B cell (primary cell): ENCODE results near the gene DNAAF1. TPM values are rescaled to one million over a fixed set of nuclear protein-coding genes. Genes with fewer than 3 reads are reported as not detected.

Experiments used
- ATAC-seq: fragments of 200-7000 bp; cut with Tn5 transposase; one replicate; pipeline ENCODE4 v1.10.0; 2021; ENCODE audit warnings: low read depth, mild to moderate bottlenecking, moderate number of reproducible peaks, moderate library complexity
- CTCF ChIA-PET: fragments of 350-600 bp; sonication (Branson Sonifier 250); formaldehyde crosslinking; loops from one replicate; lab custom pipeline; 2021; ENCODE audit warnings: antibody characterized with exemption, inconsistent platforms; lab: Charles Lee
- POLR2A ChIA-PET: fragments of 350-600 bp; sonication (Branson Sonifier 250); formaldehyde crosslinking; loops from one replicate; lab custom pipeline; 2021; ENCODE audit warnings: antibody characterized with exemption; lab: Charles Lee
- DNase-seq: peaks from one replicate; pipeline ENCODE4 v3.0.0; 2013
- H2AFZ ChIP-seq: 2 replicates; pipeline ENCODE4 v1.6.1; 2012; ENCODE audit warnings: mild to moderate bottlenecking, low read depth, low read length; ENCODE audit not compliant: insufficient read depth, poor library complexity, severe bottlenecking
- H3K27ac ChIP-seq, 2 donors: 1 replicate in 1 of 2; 2 replicates in 1 of 2; pipeline ENCODE4 v1.5.1; 2012 to 2013; ENCODE audit warnings: low read length in 2 of 2, mild to moderate bottlenecking in 2 of 2, moderate library complexity in 1 of 2
- H3K27me3 ChIP-seq, 4 experiments: fragments of 200-600 bp in 1 of 4; sonication (generic) in 1 of 4; replicated peaks in 1 of 4; 1 replicate in 2 of 4; 2 replicates in 2 of 4; pipeline versions ENCODE4 v1.6.1 to v1.7.0; 2013 to 2016; ENCODE audit warnings: low read length in 3 of 4, mild to moderate bottlenecking in 2 of 4, mixed read lengths in 1 of 4, moderate library complexity in 1 of 4; ENCODE audit not compliant: insufficient read depth in 4 of 4, control insufficient read depth in 3 of 4; ENCODE audit errors: control extremely low read depth in 1 of 4
- H3K36me3 ChIP-seq, 2 experiments: replicated peaks in 1 of 2; 1 replicate in 1 of 2; 2 replicates in 1 of 2; pipeline versions ENCODE4 v1.6.1 to v1.7.1; 2013; ENCODE audit warnings: low read length in 1 of 2; ENCODE audit not compliant: insufficient read depth in 2 of 2, control insufficient read depth in 1 of 2; ENCODE audit errors: control extremely low read depth in 1 of 2, extremely low read depth in 1 of 2
- H3K4me1 ChIP-seq, 2 donors: fragments of 200-600 bp in 1 of 2; sonication (generic) in 1 of 2; 1 replicate in 1 of 2; 2 replicates in 1 of 2; pipeline versions ENCODE4 v1.5.1 to v1.6.1; 2013 to 2017; ENCODE audit warnings: low read length in 2 of 2; ENCODE audit not compliant: control insufficient read depth in 2 of 2, insufficient read depth in 2 of 2
- H3K4me2 ChIP-seq: replicated peaks from 2 replicates; pipeline ENCODE3; 2012; ENCODE audit warnings: mild to moderate bottlenecking, low read depth, low read length; ENCODE audit not compliant: poor library complexity, severe bottlenecking
- H3K4me3 ChIP-seq, 5 experiments: fragments of 200-600 bp in 1 of 5; sonication (generic) in 1 of 5; 1 replicate in 3 of 5; 2 replicates in 2 of 5; pipeline versions ENCODE4 v1.5.1 to v1.7.0; 2011 to 2016; ENCODE audit warnings: low read length in 4 of 5, mild to moderate bottlenecking in 4 of 5, low read depth in 2 of 5, control low read depth in 1 of 5, moderate library complexity in 1 of 5; ENCODE audit not compliant: insufficient read depth in 1 of 5; ENCODE audit errors: control extremely low read depth in 1 of 5, extremely low read depth in 1 of 5
- H3K79me2 ChIP-seq: fragments of 200-600 bp; sonication (generic); one replicate; pipeline ENCODE4 v1.6.0; 2016; ENCODE audit warnings: low read length; ENCODE audit not compliant: control insufficient read depth, insufficient read depth
- H3K9ac ChIP-seq: fragments of 200-600 bp; sonication (generic); 2 replicates; pipeline ENCODE4 v1.6.1; 2017; ENCODE audit warnings: mild to moderate bottlenecking, low read length, moderate library complexity
- H3K9me3 ChIP-seq, 3 donors: one replicate each; pipeline versions ENCODE4 v1.6.1 to v1.7.1; 2013; ENCODE audit warnings: low read length in 2 of 3; ENCODE audit not compliant: control insufficient read depth in 2 of 3, insufficient read depth in 1 of 3; ENCODE audit errors: control extremely low read depth in 1 of 3
- H4K20me1 ChIP-seq: 2 replicates; pipeline ENCODE4 v1.6.0; 2012; ENCODE audit warnings: mild to moderate bottlenecking, low read length; ENCODE audit not compliant: insufficient read depth, control insufficient read depth, poor library complexity, severe bottlenecking
- H3K27ac Mint-ChIP-seq: one replicate; pipeline ENCODE4 v1.8.0; 2021; ENCODE audit warnings: mixed read lengths
- H3K27me3 Mint-ChIP-seq: one replicate; pipeline ENCODE4 v1.8.0; 2021; ENCODE audit warnings: mixed read lengths
- H3K4me1 Mint-ChIP-seq: one replicate; pipeline ENCODE4 v1.8.0; 2021; ENCODE audit warnings: mixed read lengths
- H3K4me3 Mint-ChIP-seq: one replicate; pipeline ENCODE4 v1.8.0; 2021; ENCODE audit warnings: mixed read lengths
- H3K9me3 Mint-ChIP-seq: one replicate; pipeline ENCODE4 v1.8.0; 2022; ENCODE audit warnings: mixed read lengths; ENCODE audit not compliant: insufficient read depth
- EZH2 ChIP-seq: IDR thresholded peaks from 2 replicates; pipeline ENCODE4 v1.6.1; 2012; ENCODE audit warnings: borderline replicate concordance, low read depth, mild to moderate bottlenecking, moderate library complexity, low read length; ENCODE audit not compliant: insufficient read depth, poor library complexity, severe bottlenecking
- WGBS: methylation state at CpG from one replicate; pipeline ENCODE4 v1.1.5; 2013; ENCODE audit warnings: missing lambda C conversion rate; ENCODE audit not compliant: insufficient coverage; 5-methylcytosine and 5-hydroxymethylcytosine counted together
- intact Hi-C: fragments of 100-400 bp; cut with micrococcal nuclease; formaldehyde crosslinking; loops from one replicate; pipeline ENCODE4 v1.10.0; 2022
- polyA plus RNA-seq: library from polyadenylated mRNA; depleted of rRNA; stranded (reverse); fragments of >200 nt; gene quantifications from 2 replicates; pipeline ENCODE4 v1.2.3, GENCODE V29; 2012
- total RNA-seq, 2 donors: library from RNA; stranded (reverse); fragments of 120-200 nt in 1 of 2; gene quantifications; 1 replicate in 1 of 2; 2 replicates in 1 of 2; pipeline versions ENCODE4 v1.2.3 to v1.2.4, GENCODE V29; 2013 to 2022
- TF ChIP-seq, protein P1 (sequence below): fragments of 200-600 bp; IDR thresholded peaks from one replicate; pipeline ENCODE4 v1.8.0; 2022; ENCODE audit warnings: antibody characterized with exemption, mild to moderate bottlenecking

DNAAF1 gene
- total and polyA plus RNA-seq, 2 donors (not counting 1 experiment from before 2014, with no cell fraction given), result 0.24 to 0.30 TPM

DNA sequence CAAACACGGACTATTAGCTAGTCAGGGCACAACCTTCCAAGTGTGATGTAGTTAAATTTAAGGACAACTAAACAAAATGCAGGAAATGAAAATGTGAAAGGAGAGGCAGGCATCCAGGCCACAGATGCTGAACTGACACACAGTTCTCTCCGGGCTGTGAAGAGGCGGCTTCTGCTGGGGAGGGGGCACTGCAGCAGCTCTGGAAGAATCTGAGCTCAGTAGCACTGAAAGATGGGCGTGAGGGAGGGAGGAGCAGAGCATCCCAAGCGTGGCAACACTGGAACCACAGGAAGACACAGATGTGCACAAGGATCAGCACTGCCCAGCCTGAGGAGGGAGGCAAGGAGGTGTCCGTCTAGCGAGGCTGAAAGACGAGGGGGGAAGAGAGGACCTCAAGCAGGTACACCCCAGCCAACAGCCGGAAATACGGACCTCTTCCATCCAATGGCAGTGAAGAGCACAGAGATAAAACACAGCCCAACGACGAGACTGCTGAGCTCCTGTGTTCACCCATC, 39.8 kb upstream of the DNAAF1 start:
- 87% methylated on average over 8 of the region's 12 CpGs for WGBS
- TF ChIP-seq, protein P1, sequence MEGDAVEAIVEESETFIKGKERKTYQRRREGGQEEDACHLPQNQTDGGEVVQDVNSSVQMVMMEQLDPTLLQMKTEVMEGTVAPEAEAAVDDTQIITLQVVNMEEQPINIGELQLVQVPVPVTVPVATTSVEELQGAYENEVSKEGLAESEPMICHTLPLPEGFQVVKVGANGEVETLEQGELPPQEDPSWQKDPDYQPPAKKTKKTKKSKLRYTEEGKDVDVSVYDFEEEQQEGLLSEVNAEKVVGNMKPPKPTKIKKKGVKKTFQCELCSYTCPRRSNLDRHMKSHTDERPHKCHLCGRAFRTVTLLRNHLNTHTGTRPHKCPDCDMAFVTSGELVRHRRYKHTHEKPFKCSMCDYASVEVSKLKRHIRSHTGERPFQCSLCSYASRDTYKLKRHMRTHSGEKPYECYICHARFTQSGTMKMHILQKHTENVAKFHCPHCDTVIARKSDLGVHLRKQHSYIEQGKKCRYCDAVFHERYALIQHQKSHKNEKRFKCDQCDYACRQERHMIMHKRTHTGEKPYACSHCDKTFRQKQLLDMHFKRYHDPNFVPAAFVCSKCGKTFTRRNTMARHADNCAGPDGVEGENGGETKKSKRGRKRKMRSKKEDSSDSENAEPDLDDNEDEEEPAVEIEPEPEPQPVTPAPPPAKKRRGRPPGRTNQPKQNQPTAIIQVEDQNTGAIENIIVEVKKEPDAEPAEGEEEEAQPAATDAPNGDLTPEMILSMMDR, result no peak
- TF ChIP-seq EZH2, result no peak
- Mint-ChIP-seq H3K4me3 (no peak overlapping the region), H3K4me1 (peaks cover 31% of the 10 kb centered on the region), H3K27ac (no peak overlapping the region), H3K9me3 (no peaks in the 10 kb centered on the region), H3K27me3 (no peaks in the 10 kb centered on the region)
- Histone ChIP-seq H3K4me3 (no peak overlapping the region), H3K9me3 (no peaks in the 10 kb centered on the region), H3K36me3 (peaks cover 4 to 30% of the 10 kb centered on the region in 2 experiments), H4K20me1 (peaks cover 97% of the 10 kb centered on the region), H3K4me1 (no peaks in the 10 kb centered on the region), H3K79me2 (peaks cover 96% of the 10 kb centered on the region), H3K9ac (no peak overlapping the region), H3K4me2 (no peak overlapping the region), H3K27ac (no peak overlapping the region), H2AFZ (no peak overlapping the region), H3K27me3 (no peaks in the 10 kb centered on the region)
- ChIA-PET CTCF (interaction anchor here (0.5 to 1.7 kb wide), 3 partner anchors 11 to 21 kb away, joined by 3 to 4 read pairs (median 4); partner anchors contain the start of gene MBTPS1), POLR2A (no interaction called here)
- ATAC-seq, result no peak
- no peak for DNase-seq
- intact Hi-C loops, result no loop called here

- Mint-ChIP-seq H3K9me3 (no peaks in the 10 kb centered on the region), H3K4me3 (no peak overlapping the region), H3K27me3 (no peaks in the 10 kb centered on the region), H3K27ac (no peak overlapping the region), H3K4me1 (peaks cover 38% of the 10 kb centered on the region)
- H3K4me2 ChIP-seq, result no peak overlapping the region
- ChIA-PET POLR2A (no interaction called here), CTCF (interaction anchor here (1.1 to 1.7 kb wide), 2 partner anchors 11 to 21 kb away, joined by 3 to 4 read pairs; partner anchors contain the start of gene MBTPS1)
- H3K36me3 ChIP-seq, result peaks cover 2 to 27% of the 10 kb centered on the region in 2 experiments
- ATAC-seq (no peak), DNase-seq (no peak)
- peaks cover 98% of the 10 kb centered on the region for H3K79me2 ChIP-seq
- peaks cover 99% of the 10 kb centered on the region for H4K20me1 ChIP-seq
- intact Hi-C loops, result no loop called here
- 98% methylated on average over 5 of the region's 13 CpGs for WGBS
- H2AFZ ChIP-seq, result no peak overlapping the region
- H3K4me3 ChIP-seq, result no peak overlapping the region
- no peaks in the 10 kb centered on the region for H3K4me1 ChIP-seq
- no peaks in the 10 kb centered on the region for H3K27me3 ChIP-seq
- H3K27ac ChIP-seq, result no peak overlapping the region
- H3K9me3 ChIP-seq, result no peaks in the 10 kb centered on the region
- H3K9ac ChIP-seq, result no peak overlapping the region
- TF ChIP-seq, protein P1, result no peak
- no peak for TF ChIP-seq EZH2
Observed at GRCh38 chr16:84105948-84106740, 39.0 kb upstream of the DNAAF1 start.
